NCI-H774 (cell line): ENCODE measurements around the gene PLEKHA8.

Experiments used
- DNase-seq: peaks from one replicate; lab custom pipeline; 2025; lab: John Stamatoyannopoulos, UW

Gene PLEKHA8

GRCh38 chr7:30112103-30112713, 84.0 kb downstream of the PLEKHA8 start:
- DNase-seq, result no peak

- DNase-seq, result no peak
These were observed 84.9 kb downstream of the PLEKHA8 start for GRCh38 chr7:30113144-30113543.

- no peak for DNase-seq
These were observed 86.5 kb downstream of the PLEKHA8 start for GRCh38 chr7:30114536-30115238.

GRCh38 chr7:30115709-30116297, 87.6 kb downstream of the PLEKHA8 start:
- DNase-seq, result no peak

GRCh38 chr7:30116771-30117170, 88.6 kb downstream of the PLEKHA8 start:
- DNase-seq, result no peak

GRCh38 chr7:30117896-30118295, 89.7 kb downstream of the PLEKHA8 start:
- no peak for DNase-seq

- no peak for DNase-seq
These were observed 91.8 kb downstream of the PLEKHA8 start for GRCh38 chr7:30119890-30120577.

GRCh38 chr7:30133736-30134610, 105.8 kb downstream of the PLEKHA8 start:
- DNase-seq, result no peak

GRCh38 chr7:30134611-30135300, 106.5 kb downstream of the PLEKHA8 start, which contains the start of gene MTURN:
Gene MTURN, plus strand, starts transcription at chr7:30134986. Its CDS starts 151 bp downstream, at chr7:30135137.
- peak; percentile 94 for DNase-seq

GRCh38 chr7:30135301-30136116, 107.3 kb downstream of the PLEKHA8 start:
- peak; percentile 18 for DNase-seq

GRCh38 chr7:30136117-30136731, 108.0 kb downstream of the PLEKHA8 start:
- no peak for DNase-seq

- no peak for DNase-seq
These were observed 108.7 kb downstream of the PLEKHA8 start for GRCh38 chr7:30136743-30137485.

GRCh38 chr7:30139836-30140384, 111.7 kb downstream of the PLEKHA8 start:
- no peak for DNase-seq

GRCh38 chr7:30140456-30140855, 112.2 kb downstream of the PLEKHA8 start:
- no peak for DNase-seq

- DNase-seq, result peak; percentile 22
These were observed 114.5 kb downstream of the PLEKHA8 start for GRCh38 chr7:30142710-30143109.

- DNase-seq, result peak; percentile 45
These were observed 115.6 kb downstream of the PLEKHA8 start for GRCh38 chr7:30143748-30144251.

- DNase-seq, result no peak
These were observed 116.6 kb downstream of the PLEKHA8 start for GRCh38 chr7:30144657-30145306.

GRCh38 chr7:30145426-30145970, 117.3 kb downstream of the PLEKHA8 start:
- no peak for DNase-seq
